Thymus (tissue), 2 donors: Measurements from ENCODE around the gene FAM237A. TPM values are rescaled to one million over a fixed set of nuclear protein-coding genes. Genes with fewer than 3 reads are reported as not detected.

ENCODE experiments used
- polyA plus RNA-seq: library from polyadenylated mRNA; stranded (reverse); fragments of 200-250 nt; gene quantifications from one replicate; pipeline ENCODE4 v1.2.3, GENCODE V29; 2013
- total RNA-seq: library from RNA; stranded (reverse); fragments of 120-200 nt; gene quantifications from one replicate; pipeline ENCODE4 v1.2.4, GENCODE V29; 2013
- donor health status: healthy.

The FAM237A gene
- total and polyA plus RNA-seq, 2 donors, result 0.18 TPM; not detected in 1

Other genes starting within 250 kb of the FAM237A start
- 4.0 TPM for gene ADAM23, start 199.0 kb upstream of the FAM237A start, total RNA-seq
- gene ADAM23, start 199.0 kb upstream of the FAM237A start, polyA plus RNA-seq, result 26.9 TPM
- gene DYTN, start 75.9 kb downstream of the FAM237A start, total RNA-seq, result not detected
- gene DYTN, start 75.9 kb downstream of the FAM237A start, polyA plus RNA-seq, result not detected
- gene MDH1B, start 122.8 kb downstream of the FAM237A start, total RNA-seq, result 1.2 TPM
- 1.3 TPM for gene MDH1B, start 122.8 kb downstream of the FAM237A start, polyA plus RNA-seq
- 26.8 TPM for gene FASTKD2, start 123.1 kb downstream of the FAM237A start, total RNA-seq
- 12.9 TPM for gene FASTKD2, start 123.1 kb downstream of the FAM237A start, polyA plus RNA-seq